H1 (cell line): Measurements from ENCODE around the gene TMEM169.

Source experiments
- CTCF ChIP-seq, 3 experiments: IDR thresholded peaks; 1 replicate in 2 of 3; 2 replicates in 1 of 3; pipeline versions ENCODE4 v1.5.1 to v1.6.1; 2011; ENCODE audit warnings: low read length in 3 of 3, mild to moderate bottlenecking in 3 of 3, inconsistent platforms in 2 of 3, low read depth in 1 of 3, moderate library complexity in 1 of 3; ENCODE audit not compliant: insufficient read depth in 1 of 3; ENCODE audit errors: control extremely low read depth in 1 of 3
- EZH2 ChIP-seq: fragments of 200-600 bp; sonication (generic); IDR thresholded peaks from 2 replicates; pipeline ENCODE4 v1.7.1; 2012; ENCODE audit warnings: low read depth, mild to moderate bottlenecking, moderate library complexity, low read length, inconsistent platforms; ENCODE audit not compliant: severe bottlenecking

- TF ChIP-seq CTCF (IDR thresholded peaks at IDR 0.05; ENCODE audit: control extremely low read depth in 1 of 3, insufficient read depth in 1 of 3, low read depth in 1 of 3, low read length in 3 of 3) (no peak), EZH2 (no peak)
Measured at GRCh38 chr2:216147172-216148131, 65.7 kb downstream of the TMEM169 start.
